Right lobe of liver (tissue), 6 donors: ENCODE data around the gene PLXNA3. TPM values are rescaled to one million over a fixed set of nuclear protein-coding genes. Genes with fewer than 3 reads are reported as not detected.
A peak's percentile ranks its signal among the peaks of the same experiment; 100 is the strongest.

ENCODE experiments used
- ATAC-seq, 4 donors: fragments of 200-7000 bp; cut with Tn5 transposase; one replicate each; pipeline ENCODE4 v1.9.1; 2020; ENCODE audit warnings: mild to moderate bottlenecking in 4 of 4, moderate library complexity in 4 of 4
- DNase-seq, 3 donors: peaks; one replicate each; pipeline ENCODE4 v3.0.0-alpha.2; 2020
- H3K27ac ChIP-seq, 3 donors: fragments of 200-600 bp; one replicate each; pipeline ENCODE4 v1.8.0; 2022
- H3K27me3 ChIP-seq, 2 donors: fragments of 200-600 bp; one replicate each; pipeline ENCODE4 v1.8.0; 2022
- H3K36me3 ChIP-seq, 4 donors: fragments of 200-600 bp; sonication (generic) in 1 of 4; one replicate each; pipeline versions ENCODE4 v1.5.1 to v1.8.0; 2017 to 2022; ENCODE audit warnings: control low read depth in 1 of 4
- H3K4me1 ChIP-seq, 4 donors: fragments of 200-600 bp; sonication (generic) in 1 of 4; one replicate each; pipeline versions ENCODE4 v1.5.1 to v1.8.0; 2017 to 2022; ENCODE audit warnings: control low read depth in 1 of 4
- H3K4me3 ChIP-seq, 3 donors: fragments of 200-600 bp; one replicate each; pipeline ENCODE4 v1.8.0; 2022
- H3K9me3 ChIP-seq, 4 donors: fragments of 200-600 bp; sonication (generic) in 1 of 4; one replicate each; pipeline versions ENCODE4 v1.5.1 to v1.8.0; 2017 to 2022; ENCODE audit warnings: control low read depth in 1 of 4
- CTCF ChIP-seq, 4 donors: fragments of 200-600 bp in 3 of 4; fragments of 450-650 bp in 1 of 4; IDR thresholded peaks; one replicate each; pipeline versions ENCODE4 v1.5.1 to v1.8.0; 2016 to 2022; ENCODE audit warnings: antibody characterized with exemption in 4 of 4, mild to moderate bottlenecking in 2 of 4
- POLR2A ChIP-seq: fragments of 450-650 bp; IDR thresholded peaks from one replicate; pipeline ENCODE4 v1.6.1; 2017; ENCODE audit warnings: antibody characterized with exemption, mild to moderate bottlenecking
- WGBS: methylation state at CpG from one replicate; pipeline ENCODE4 v1.1.6; 2018; ENCODE audit warnings: low coverage, low lambda C conversion rate; ENCODE audit not compliant: insufficient coverage; ENCODE audit errors: missing lambda C conversion rate; 5-methylcytosine and 5-hydroxymethylcytosine counted together
- intact Hi-C, 2 donors: fragments of 100-400 bp; cut with DNase I; formaldehyde crosslinking; loops; one replicate each; pipeline versions ENCODE4 v1.11.2 to v1.14.1; 2022
- long read RNA-seq: library from polyadenylated mRNA; unstranded; transcript quantifications from one replicate; pipeline ENCODE4 v2.0.0, GENCODE V29; 2019
- total RNA-seq, 6 experiments: library from RNA; depleted of rRNA in 2 of 6; stranded (reverse); fragments of >200 nt in 2 of 6; fragmentation: NEBNext Ultra II Directional in 3 of 6; extraction: Animal tissue kit (Norgen Biotek cat#: 25700) in 3 of 6; gene quantifications; one replicate each; pipeline versions ENCODE4 v1.1.0 to v1.2.4, GENCODE V29; 2016 to 2023
- donor health status: DM: no; HTN: yes; CAD: no.
- donor health status: DM: no; HTN: no; CAD: no.
- donor health status: DM: no; HTN: no; CAD: no.
- donor health status: DM: no; HTN: yes; CAD: no.
- donor health status: DM: no; HTN: yes; CAD: no.

PLXNA3 gene
- 10 to 100 TPM in 1 of 6 experiments, 1 to 10 TPM in 5; 1.3 to 22.8 (median 2.6) TPM for total RNA-seq
- long read RNA-seq = 0 reads

DNA sequence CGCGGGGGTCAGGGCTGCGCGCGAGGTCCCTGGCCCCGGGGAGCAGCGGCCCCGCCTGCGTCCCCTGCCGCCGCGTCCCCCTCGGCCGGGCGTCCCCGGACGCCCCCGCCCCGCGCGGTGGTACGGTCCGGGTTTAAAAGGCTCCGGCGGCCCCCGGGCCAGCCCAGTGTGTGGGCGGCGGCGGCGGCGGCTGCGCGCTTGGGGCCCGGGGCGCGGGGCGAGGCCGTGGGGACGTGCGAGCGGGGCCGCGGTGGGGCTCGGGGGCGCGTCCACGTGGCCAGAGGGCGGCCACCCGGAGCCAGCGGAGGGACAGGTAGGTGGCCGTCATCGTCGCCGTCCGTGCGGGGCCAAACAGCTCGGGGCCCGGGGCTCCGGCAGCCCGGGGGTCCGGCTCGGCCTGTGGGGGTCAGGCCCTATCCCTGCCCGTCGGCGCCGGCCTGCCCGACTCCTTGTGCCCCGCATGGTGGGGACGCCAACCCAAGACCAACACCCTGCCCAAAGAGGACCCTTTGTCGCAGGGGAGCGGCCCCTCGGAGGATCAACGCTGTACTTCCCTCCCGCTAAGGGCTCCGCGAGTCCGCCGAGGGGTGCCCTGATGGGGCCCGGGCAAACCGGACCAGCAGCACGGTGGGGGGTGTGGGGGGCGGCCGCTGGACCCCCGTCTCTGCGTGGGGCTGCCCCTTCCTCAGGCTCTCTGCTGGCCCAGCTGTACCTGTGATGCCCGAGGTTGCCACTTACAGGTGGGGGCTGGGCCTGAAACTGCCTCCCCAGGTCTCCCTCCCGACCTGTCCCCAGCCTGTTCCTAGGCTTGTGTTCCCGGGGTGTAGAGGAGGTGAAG is at the start of gene PLXNA3:
PLXNA3 (plus strand) TSS at position 166 of the 838 bp plus-strand sequence. CDS start 1,903 bp downstream, outside the sequence.
- peak in 1 of 3 donors; percentile 58 for DNase-seq
- Histone ChIP-seq H3K27me3 (no peaks in the 10 kb centered on the region), H3K9me3 (no peaks in the 10 kb centered on the region), H3K4me3 (peak within 1 kb of the TSS; percentile 36 to 65 (median 44)), H3K27ac (peak within 1 kb of the TSS in 1 of 3 donors; percentile 13), H3K36me3 (no peaks in the 10 kb centered on the region), H3K4me1 (no peaks in the 10 kb centered on the region)
- intact Hi-C loops = no loop called here
- no peak for TF ChIP-seq CTCF (IDR thresholded peaks at IDR 0.05)
- TF ChIP-seq POLR2A = peak; percentile 69
- WGBS = 18% methylated on average over 16 of the region's 88 CpGs
- peak; percentile 48 to 78 (median 72) for ATAC-seq

DNA sequence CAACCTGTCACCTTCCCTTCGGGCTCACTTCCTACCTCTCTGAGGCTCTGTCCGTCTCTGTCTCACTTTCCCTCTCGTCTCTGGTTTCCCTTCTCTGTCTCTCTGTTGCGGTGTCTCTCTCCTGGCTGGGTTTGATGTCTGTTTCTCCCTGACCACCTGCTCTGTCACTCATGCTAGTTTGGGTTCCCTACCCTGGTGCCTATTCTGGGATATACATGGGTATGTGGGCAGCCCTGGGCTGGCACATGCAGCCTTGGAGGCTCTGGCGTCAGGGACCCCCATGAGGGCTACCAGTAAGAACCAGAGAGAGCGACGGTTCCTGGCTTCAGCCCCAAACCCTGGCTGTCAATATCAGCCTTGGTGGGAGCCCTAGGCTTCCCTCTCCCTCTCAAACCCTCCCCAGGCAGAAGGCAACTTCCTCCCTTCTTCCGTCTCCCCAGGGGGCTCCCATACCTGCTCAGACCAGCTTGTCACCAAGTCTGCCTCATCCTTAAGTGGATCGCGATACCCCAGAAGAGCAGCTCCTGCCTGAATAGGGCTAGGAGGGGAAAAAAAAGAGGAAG is 49.3 kb upstream of the PLXNA3 start:
- no peak overlapping the region for H3K4me3 ChIP-seq
- ATAC-seq = no peak
- WGBS = 65% methylated on average over 5 of the region's 10 CpGs
- no peaks in the 10 kb centered on the region for H3K27me3 ChIP-seq
- H3K27ac ChIP-seq = peak overlapping the region in 1 of 3 donors; percentile 49
- no peaks in the 10 kb centered on the region for H3K36me3 ChIP-seq
- intact Hi-C loops = no loop called here
- TF ChIP-seq CTCF (IDR thresholded peaks at IDR 0.05) (no peak), POLR2A (no peak)
- H3K4me1 ChIP-seq = no peaks in the 10 kb centered on the region
- no peaks in the 10 kb centered on the region for H3K9me3 ChIP-seq
- DNase-seq = no peak

GRCh38 chrX:154409222-154409871 is 48.7 kb upstream of the PLXNA3 start, which contains the start of gene DNASE1L1:
Gene DNASE1L1 (minus strand): TSS chrX:154409254. CDS start chrX:154405568, 3,686 bp downstream.
- intact Hi-C loops = no loop called here
- no peaks in the 10 kb centered on the region for H3K36me3 ChIP-seq
- ATAC-seq (peak; percentile 53 to 68 (median 63)), DNase-seq (peak; percentile 72 to 82 (median 82))
- H3K27ac ChIP-seq = peak within 1 kb of the TSS; percentile 6 to 49 (median 38)
- TF ChIP-seq POLR2A (no peak), CTCF (IDR thresholded peaks at IDR 0.05) (no peak)
- H3K27me3 ChIP-seq = no peaks in the 10 kb centered on the region
- no peaks in the 10 kb centered on the region for H3K9me3 ChIP-seq
- H3K4me3 ChIP-seq = no peak within 1 kb of the TSS
- no peaks in the 10 kb centered on the region for H3K4me1 ChIP-seq
- WGBS = 43% methylated on average over 3 of the region's 26 CpGs

DNA sequence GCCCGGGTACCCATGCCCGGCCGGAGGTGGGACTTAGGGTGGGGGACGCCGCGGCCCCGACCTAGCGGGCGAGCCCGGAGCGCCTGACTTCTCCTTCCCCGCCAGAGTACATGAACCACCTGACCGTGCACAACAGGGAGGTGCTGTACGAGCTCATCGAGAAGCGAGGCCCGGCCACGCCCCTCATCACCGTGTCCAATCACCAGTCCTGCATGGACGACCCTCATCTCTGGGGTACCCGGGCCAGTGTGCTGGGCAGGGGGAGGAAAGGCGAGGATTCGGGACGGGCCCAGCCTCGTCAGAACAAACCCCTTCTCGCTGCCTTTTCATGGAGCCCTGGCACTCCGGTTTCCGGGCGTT is 46.1 kb upstream of the PLXNA3 start:
- intact Hi-C loops = no loop called here

More for the DNA sequence above, 46.1 kb upstream of the PLXNA3 start:
- H3K27me3 ChIP-seq = no peaks in the 10 kb centered on the region
- peak; percentile 73 to 81 (median 79) for ATAC-seq
- peak overlapping the region; percentile 52 to 72 (median 70) for H3K4me3 ChIP-seq
- no peaks in the 10 kb centered on the region for H3K9me3 ChIP-seq
- DNase-seq = peak; percentile 73 to 77 (median 74)
- H3K36me3 ChIP-seq = no peaks in the 10 kb centered on the region
- peak overlapping the region; percentile 78 to 88 (median 86) for H3K27ac ChIP-seq
- 29% methylated on average over 11 of the region's 29 CpGs for WGBS
- TF ChIP-seq POLR2A (no peak), CTCF (IDR thresholded peaks at IDR 0.05) (no peak)
- H3K4me1 ChIP-seq = no peaks in the 10 kb centered on the region
